GM21619 (cell line): ENCODE measurements around the gene PLXDC1.
"Not testable (repeated sequence)": the region's sequence is repeated elsewhere in the genome, so short reads cannot be mapped to it uniquely, and the experiment has no call there.

ENCODE experiments used
- ATAC-seq: cut with Tn5 transposase; IDR thresholded peaks from one replicate; pipeline ENCODE4 v1.9.1; 2021; ENCODE audit not compliant: unreplicated experiment

PLXDC1 gene

GRCh38 chr17:39071573-39071972, 79.9 kb downstream of the PLXDC1 start:
- no peak for ATAC-seq

GRCh38 chr17:39069114-39069756, 82.2 kb downstream of the PLXDC1 start:
- no peak for ATAC-seq

- no peak for ATAC-seq
Observed at GRCh38 chr17:39064819-39065218, 86.6 kb downstream of the PLXDC1 start.

GRCh38 chr17:39064374-39064773, 87.1 kb downstream of the PLXDC1 start:
- ATAC-seq: no peak

- no peak for ATAC-seq
Observed at GRCh38 chr17:39063681-39064069, 87.8 kb downstream of the PLXDC1 start.

- ATAC-seq: no peak
Observed at GRCh38 chr17:39062846-39063680, 88.4 kb downstream of the PLXDC1 start.

- no peak for ATAC-seq
Observed at GRCh38 chr17:39058524-39058923, 92.9 kb downstream of the PLXDC1 start.

GRCh38 chr17:39057701-39058206, 93.7 kb downstream of the PLXDC1 start:
- ATAC-seq: no peak

GRCh38 chr17:39054111-39054645, 97.3 kb downstream of the PLXDC1 start:
- no peak for ATAC-seq

- not testable (repeated sequence) for ATAC-seq
Observed at GRCh38 chr17:39052423-39052822, 99.0 kb downstream of the PLXDC1 start.

GRCh38 chr17:39051001-39051585, 100.3 kb downstream of the PLXDC1 start:
- ATAC-seq: no peak

- ATAC-seq: no peak
Observed at GRCh38 chr17:39045948-39046679, 105.3 kb downstream of the PLXDC1 start.

- no peak for ATAC-seq
Observed at GRCh38 chr17:39036009-39036408, 115.4 kb downstream of the PLXDC1 start.

- ATAC-seq: not testable (repeated sequence)
Observed at GRCh38 chr17:39035578-39035977, 115.9 kb downstream of the PLXDC1 start.

GRCh38 chr17:39028690-39029089, 122.7 kb downstream of the PLXDC1 start:
- ATAC-seq: no peak

- no peak for ATAC-seq
Observed at GRCh38 chr17:39027455-39028035, 123.9 kb downstream of the PLXDC1 start.

GRCh38 chr17:39026980-39027451, 124.4 kb downstream of the PLXDC1 start:
- ATAC-seq: no peak

GRCh38 chr17:39026346-39026745, 125.1 kb downstream of the PLXDC1 start:
- ATAC-seq: not testable (repeated sequence)

GRCh38 chr17:39022924-39023323, 128.5 kb downstream of the PLXDC1 start:
- ATAC-seq: no peak

- not testable (repeated sequence) for ATAC-seq
Observed at GRCh38 chr17:39020037-39020436, 131.4 kb downstream of the PLXDC1 start.
